Lower leg skin (tissue), 4 donors: ENCODE results near the gene KLHDC9. TPM values are rescaled to one million over a fixed set of nuclear protein-coding genes. Genes with fewer than 3 reads are reported as not detected.

Experiments used
- DNase-seq, 2 donors: peaks; one replicate each; pipeline ENCODE4 v3.0.0-alpha.2; 2019; ENCODE audit warnings: low spot score in 2 of 2
- H3K4me3 ChIP-seq: fragments of 200-600 bp; sonication (generic); 2 replicates; pipeline ENCODE4 v1.5.1; 2017; ENCODE audit warnings: mild to moderate bottlenecking, low read depth; ENCODE audit not compliant: poor library complexity, severe bottlenecking
- CTCF ChIP-seq, 3 donors: fragments of 450-650 bp; IDR thresholded peaks; one replicate each; pipeline ENCODE4 v1.5.1; 2016; ENCODE audit warnings: antibody characterized with exemption in 3 of 3, mild to moderate bottlenecking in 3 of 3, moderate library complexity in 2 of 3
- POLR2A ChIP-seq, 2 donors: fragments of 450-650 bp; IDR thresholded peaks; one replicate each; pipeline ENCODE4 v1.6.1; 2016 to 2017; ENCODE audit warnings: antibody characterized with exemption in 2 of 2, mild to moderate bottlenecking in 1 of 2, moderate library complexity in 1 of 2
- WGBS, 2 donors: methylation state at CpG; one replicate each; pipeline ENCODE4 v1.1.5; 2018; 5-methylcytosine and 5-hydroxymethylcytosine counted together
- intact Hi-C: fragments of 100-400 bp; cut with DNase I; formaldehyde crosslinking; loops from one replicate; pipeline ENCODE4 v1.15.0; 2023; ENCODE audit warnings: low total_unique reads
- total RNA-seq, 4 donors: library from RNA; depleted of rRNA; stranded (reverse); fragments of >200 nt; gene quantifications; one replicate each; pipeline ENCODE4 v1.1.0, GENCODE V29; 2016

The KLHDC9 gene
- total RNA-seq, 4 donors from 2014 or later: 0.42 to 4.2 (median 1.9) TPM

DNA sequence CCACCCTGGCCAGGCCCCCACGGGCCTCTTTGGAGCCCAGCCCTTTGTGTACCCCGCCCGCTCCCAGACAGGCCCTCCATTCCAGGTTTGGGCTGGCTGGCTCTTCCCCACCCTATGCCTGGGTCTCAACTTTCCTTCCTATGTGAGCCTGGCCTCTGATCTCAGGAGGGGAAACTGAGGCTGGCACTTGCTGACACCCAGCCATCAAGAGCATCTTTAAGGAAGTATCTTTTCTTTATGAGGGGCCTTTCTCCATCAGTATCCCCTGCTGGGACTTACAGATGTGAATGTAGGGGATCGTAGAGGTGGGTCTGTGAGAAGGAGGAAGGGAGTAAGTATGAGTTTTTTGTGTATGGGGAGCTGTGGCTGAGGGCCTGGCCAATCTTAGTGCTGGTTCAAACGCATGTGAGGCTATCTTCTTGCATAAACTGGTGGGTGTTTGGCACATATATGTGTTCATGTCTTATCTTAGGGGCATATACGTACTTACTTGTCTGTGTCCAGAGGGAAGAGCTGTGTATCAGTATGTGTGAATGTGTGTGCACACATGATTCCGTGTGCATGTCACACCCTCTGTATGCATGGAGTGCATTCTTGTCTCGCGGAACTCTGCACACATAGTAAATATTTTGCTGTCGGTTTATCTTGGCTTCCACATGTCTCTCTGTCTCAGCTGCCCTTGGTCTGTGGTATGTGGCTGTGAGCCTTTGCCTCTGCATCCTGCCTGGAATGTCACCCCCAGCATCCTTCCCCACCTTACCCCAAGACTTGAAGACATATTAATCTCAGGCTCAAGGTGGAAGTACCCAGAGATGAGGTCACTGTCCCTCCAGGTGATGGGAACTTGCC is 14.2 kb upstream of the KLHDC9 start:
- DNase-seq: no peak
- H3K4me3 ChIP-seq: no peak overlapping the region
- WGBS, 2 donors: 63 to 68% methylated on average over 10 of the region's 10 CpGs
- TF ChIP-seq POLR2A (IDR thresholded peaks at IDR 0.05) (no peak), CTCF (IDR thresholded peaks at IDR 0.05) (no peak)
- intact Hi-C loops: no loop called here

GRCh38 chr1:161084597-161084988 is 13.6 kb upstream of the KLHDC9 start:
- WGBS, 2 donors: 50 to 71% methylated on average over 1 of the region's 1 CpG
- no peak overlapping the region for H3K4me3 ChIP-seq
- intact Hi-C loops: no loop called here
- TF ChIP-seq POLR2A (IDR thresholded peaks at IDR 0.05): no peak
- no peak for TF ChIP-seq CTCF (IDR thresholded peaks at IDR 0.05)
- no peak for DNase-seq

- TF ChIP-seq CTCF (IDR thresholded peaks at IDR 0.05) (no peak), POLR2A (IDR thresholded peaks at IDR 0.05) (no peak)
- no peak overlapping the region for H3K4me3 ChIP-seq
- intact Hi-C loops: no loop called here
- WGBS, 2 donors: 32 to 64% methylated on average over 2 of the region's 2 CpGs
- no peak for DNase-seq
Observed at GRCh38 chr1:161085165-161085564, 13.0 kb upstream of the KLHDC9 start.

DNA sequence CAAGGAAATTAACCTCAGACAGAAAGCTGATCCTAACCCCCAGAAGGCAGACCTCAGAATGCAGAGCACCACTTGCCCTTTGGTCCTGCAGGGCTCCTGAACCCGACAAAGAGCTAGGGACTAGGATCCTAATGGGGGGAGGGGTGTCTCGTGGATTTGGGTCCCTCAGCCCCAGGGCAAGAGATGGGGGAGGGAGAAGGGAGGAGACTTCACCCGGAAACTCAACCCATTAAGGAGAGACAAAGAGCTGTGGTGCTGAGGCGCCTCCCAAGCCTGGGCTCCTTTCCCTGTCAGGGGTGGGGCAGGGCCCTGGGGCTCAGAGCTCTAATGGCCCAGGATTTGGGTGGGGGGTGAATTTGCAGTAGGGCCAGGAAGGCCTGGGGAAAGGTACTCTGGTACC is 11.7 kb upstream of the KLHDC9 start:
- TF ChIP-seq CTCF (IDR thresholded peaks at IDR 0.05) (no peak), POLR2A (IDR thresholded peaks at IDR 0.05) (no peak)
- 34 to 38% methylated on average over 4 of the region's 4 CpGs for WGBS, 2 donors
- no peak for DNase-seq
- H3K4me3 ChIP-seq: no peak overlapping the region
- intact Hi-C loops: no loop called here

GRCh38 chr1:161088587-161089110 is 9.5 kb upstream of the KLHDC9 start:
- WGBS, 2 donors: 51 to 58% methylated on average over 3 of the region's 3 CpGs
- intact Hi-C loops: no loop called here
- DNase-seq: peak in 1 of 2 donors; percentile 81
- H3K4me3 ChIP-seq: peak overlapping the region; percentile 18
- TF ChIP-seq POLR2A (IDR thresholded peaks at IDR 0.05) (no peak), CTCF (IDR thresholded peaks at IDR 0.05) (no peak)
